GM19351 (cell line): ENCODE measurements around the gene POU2F1.
"Not testable (repeated sequence)": the region's sequence is repeated elsewhere in the genome, so short reads cannot be mapped to it uniquely, and the experiment has no call there.

Source experiments
- ATAC-seq: cut with Tn5 transposase; IDR thresholded peaks from one replicate; pipeline ENCODE4 v1.9.1; 2021; ENCODE audit warnings: mild to moderate bottlenecking, moderate library complexity; ENCODE audit not compliant: unreplicated experiment

POU2F1 gene

DNA sequence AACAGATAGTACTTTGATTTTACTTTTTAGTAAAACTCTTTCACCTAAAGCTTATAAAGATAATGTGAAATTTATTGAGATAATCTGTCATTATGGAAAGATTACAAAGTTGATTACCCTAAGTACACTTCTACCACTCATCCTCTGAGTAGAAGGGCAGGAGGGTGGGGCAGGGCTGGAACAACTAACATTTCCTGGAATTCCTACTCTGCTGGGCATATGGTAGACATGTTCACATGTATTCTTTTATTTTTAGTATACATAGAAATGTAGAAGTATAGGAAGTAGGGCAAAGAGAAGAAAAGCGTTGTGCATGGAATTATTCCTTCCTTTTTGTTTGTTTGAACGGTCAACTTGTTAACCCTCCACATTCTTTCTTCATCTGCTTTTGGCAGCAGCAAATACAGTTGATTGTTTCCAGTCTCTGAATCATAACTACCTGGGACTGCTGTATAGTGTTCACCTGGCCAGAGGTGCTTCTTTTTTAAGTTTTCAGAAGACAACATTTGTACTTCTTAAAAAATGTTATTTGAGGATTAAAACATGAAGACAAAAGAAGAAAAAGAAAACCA, 85.1 kb downstream of the POU2F1 start:
- no peak for ATAC-seq

GRCh38 chr1:167310732-167311131, 90.0 kb downstream of the POU2F1 start:
- no peak for ATAC-seq

GRCh38 chr1:167312871-167313270, 92.2 kb downstream of the POU2F1 start:
- no peak for ATAC-seq

DNA sequence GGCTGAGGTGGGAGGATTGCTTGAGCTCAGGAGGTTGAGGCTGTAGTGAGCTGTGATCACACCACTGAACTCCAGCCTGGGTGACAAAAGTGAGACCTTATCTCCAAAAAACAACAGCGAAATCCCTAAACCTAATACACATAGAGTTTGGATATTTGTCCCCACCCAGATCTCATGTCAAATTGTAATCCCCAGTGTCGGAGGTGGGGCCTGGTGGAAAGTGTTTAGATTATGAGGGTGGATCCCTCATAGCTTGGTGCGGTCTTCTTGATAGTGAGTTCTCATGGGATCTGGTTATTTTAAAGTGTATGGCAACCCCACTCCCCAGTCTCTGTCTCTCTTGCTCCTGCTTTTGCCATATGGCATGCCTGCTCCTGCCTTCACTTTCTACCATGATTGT, 94.0 kb downstream of the POU2F1 start:
- ATAC-seq, result no peak

- ATAC-seq, result no peak
These were observed 96.8 kb downstream of the POU2F1 start for GRCh38 chr1:167317463-167317862.

GRCh38 chr1:167319206-167319605, 98.5 kb downstream of the POU2F1 start:
- ATAC-seq, result not testable (repeated sequence)

DNA sequence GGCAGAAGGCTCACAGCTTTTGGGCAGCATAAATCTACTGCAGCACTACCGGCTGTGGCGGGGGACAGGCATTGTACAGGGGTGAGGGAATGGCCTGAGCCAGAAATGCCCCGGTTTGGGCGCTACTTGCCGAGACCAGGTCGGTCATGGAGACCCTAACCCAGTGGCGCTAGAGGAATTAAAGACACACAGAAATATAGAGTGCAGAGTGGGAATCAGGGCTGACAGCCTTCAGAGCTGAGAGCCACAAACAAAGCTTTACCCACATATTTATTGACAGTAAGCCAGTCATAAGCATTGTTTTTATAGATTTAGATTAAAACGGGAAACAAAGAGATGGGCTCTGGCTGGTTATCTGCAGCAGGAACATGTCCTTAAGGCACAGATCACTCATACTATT, 101.8 kb downstream of the POU2F1 start:
- ATAC-seq, result no peak

GRCh38 chr1:167325151-167325550, 104.5 kb downstream of the POU2F1 start:
- no peak for ATAC-seq

DNA sequence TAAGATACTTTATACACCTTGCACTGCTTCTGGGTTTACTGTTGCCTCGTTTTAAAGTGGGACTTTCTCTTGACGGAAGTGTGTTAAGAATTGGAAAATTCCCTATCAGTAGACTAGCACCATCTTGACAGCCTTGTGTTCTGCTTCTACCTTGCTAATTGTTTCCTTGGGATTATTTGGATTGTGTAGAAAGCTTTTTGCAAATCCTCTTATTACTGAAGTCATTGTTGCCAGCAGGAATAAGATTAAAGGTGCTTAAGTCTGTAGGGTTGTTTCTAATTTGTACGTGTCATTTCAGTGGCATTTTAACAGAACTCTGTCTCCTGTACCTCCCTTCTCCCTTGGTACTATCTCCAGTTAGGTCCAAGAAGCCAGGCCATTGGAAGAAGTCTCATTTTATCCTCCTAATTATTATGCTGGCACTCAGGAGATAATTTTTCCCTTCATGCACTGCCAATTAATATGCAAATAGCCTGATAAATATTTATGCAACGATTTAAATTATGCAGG, 107.7 kb downstream of the POU2F1 start:
- peak; percentile 0 for ATAC-seq

DNA sequence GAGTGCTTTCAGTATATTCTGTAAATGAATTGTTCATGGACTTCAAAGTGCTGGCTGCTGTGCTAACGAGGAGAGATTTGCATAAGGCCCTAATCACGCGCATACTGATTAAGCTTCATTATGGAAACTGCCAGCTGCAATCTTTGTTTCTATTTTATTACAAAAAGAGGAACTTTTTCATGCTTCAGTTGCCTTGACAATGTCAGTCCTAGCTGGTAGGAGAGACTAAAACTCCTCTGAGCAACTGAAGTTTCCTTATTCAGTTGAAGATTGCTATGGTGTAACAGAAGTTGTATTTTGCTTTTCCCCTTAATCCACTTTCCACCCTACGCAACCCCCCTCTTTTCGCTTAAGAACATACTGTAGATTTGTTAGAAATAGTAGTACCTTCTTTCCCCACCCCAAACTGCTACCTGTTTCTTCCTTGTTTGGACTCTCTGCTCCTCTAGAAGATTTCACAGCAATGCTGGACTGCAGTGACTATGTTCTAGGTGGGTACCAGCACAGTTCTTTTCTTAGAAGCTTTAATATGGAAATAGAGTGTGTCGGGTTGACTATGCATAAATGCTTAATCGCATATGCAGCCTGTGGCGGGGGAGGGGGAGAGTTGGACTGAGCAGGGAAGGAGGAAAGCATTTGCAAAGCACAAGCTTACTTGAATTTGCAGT, 108.3 kb downstream of the POU2F1 start:
- ATAC-seq, result peak; percentile 69

- peak; percentile 30 for ATAC-seq
These were observed 110.1 kb downstream of the POU2F1 start for GRCh38 chr1:167330601-167331293.

- no peak for ATAC-seq
These were observed 111.0 kb downstream of the POU2F1 start for GRCh38 chr1:167331650-167332049.

DNA sequence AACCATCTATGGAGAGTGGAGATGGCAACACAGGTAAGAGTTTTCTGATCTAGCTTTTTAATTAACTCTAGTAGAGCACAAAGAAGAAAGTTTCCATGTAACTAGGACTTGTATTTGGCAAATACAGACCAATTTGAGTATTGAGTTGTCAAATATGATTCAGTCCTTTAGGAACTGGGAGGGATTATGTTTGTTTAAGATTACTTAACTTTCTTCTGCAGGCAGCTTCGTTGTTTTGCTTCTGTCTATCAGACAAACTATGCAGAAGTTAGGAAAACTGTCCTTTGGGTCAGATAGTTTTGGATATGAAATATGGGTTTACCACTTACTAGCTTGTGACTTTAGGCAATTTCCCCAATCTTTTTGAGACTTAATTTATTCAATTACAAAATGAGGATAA, 111.8 kb downstream of the POU2F1 start:
- no peak for ATAC-seq

DNA sequence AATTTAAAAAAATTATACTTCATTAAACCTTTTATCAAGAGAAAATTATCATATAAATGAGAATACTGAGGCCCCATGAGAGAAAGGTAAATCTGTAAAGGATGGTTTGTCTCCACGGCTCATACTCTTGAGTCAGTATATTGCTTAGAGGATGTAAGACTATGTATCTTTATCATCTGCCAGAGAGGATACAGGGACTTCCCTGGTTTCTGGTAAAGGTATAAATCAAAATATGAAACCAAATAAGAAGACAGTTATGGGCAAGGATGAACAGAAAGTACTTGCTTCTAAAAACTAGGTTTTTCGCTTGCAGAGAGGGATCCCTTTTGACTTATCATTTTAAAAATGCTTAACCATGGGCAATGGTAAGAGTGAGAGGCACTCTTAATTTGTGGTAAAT, 112.4 kb downstream of the POU2F1 start:
- ATAC-seq, result no peak

- no peak for ATAC-seq
These were observed 113.0 kb downstream of the POU2F1 start for GRCh38 chr1:167333703-167334102.

GRCh38 chr1:167339405-167339804, 118.7 kb downstream of the POU2F1 start:
- ATAC-seq, result no peak

DNA sequence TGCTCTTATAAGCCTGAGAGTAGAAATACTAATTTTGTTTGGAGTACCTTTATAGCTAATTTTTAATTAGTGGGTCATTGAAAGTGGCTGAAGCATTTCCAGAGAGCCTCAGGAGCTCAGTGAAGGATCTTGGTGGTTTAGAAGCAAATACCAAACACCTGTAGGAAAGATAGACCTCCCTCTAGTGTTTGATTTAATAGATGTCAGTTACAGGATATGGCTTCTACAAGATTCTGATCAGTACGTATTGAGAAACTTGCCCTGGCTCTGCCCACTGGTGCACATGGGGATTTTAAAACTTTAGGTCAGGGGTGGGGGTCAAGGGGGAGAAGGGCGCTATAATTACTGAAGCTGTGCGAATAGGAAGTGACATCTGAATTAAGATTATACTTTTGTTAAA, 122.2 kb downstream of the POU2F1 start:
- peak; percentile 73 for ATAC-seq

DNA sequence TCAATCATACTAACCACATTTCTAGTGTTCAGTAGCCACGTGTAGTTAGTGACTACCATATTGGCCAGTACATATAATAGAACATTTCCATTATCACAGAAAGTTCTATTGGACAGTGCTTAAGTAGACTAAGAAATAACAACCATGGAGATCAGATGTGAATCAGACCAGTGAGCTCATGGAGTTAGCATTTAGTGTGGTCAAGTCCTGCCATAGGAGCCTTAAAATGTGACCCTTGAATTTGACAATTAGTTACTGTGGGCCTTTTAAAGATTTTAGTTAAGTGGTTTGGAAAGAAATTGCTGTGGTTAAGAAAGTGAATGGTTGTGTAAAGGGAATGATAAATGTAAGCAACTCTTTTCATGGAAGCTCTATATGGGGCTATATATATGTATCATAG, 123.4 kb downstream of the POU2F1 start:
- no peak for ATAC-seq

- no peak for ATAC-seq
These were observed 124.1 kb downstream of the POU2F1 start for GRCh38 chr1:167344615-167345385.

DNA sequence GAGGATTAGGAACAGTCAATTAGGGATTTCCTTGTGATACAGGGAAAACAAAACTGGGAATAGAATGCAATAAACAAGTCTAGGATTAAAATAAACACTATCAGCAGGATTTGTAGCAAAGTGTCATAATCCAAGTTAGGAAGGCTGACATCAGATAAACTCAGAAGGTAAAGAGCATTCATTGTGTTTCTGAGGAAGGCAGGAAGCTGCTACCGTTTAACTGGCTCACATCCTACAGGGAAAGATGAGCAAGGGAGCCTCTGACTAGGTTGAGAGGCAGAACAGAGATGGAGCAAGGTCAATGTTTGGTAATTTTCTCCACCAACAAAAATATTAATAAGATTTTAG, 124.7 kb downstream of the POU2F1 start:
- no peak for ATAC-seq

- ATAC-seq, result no peak
These were observed 136.6 kb downstream of the POU2F1 start for GRCh38 chr1:167357305-167357704.
